NT2/D1 (cell line): ENCODE results near the gene KIAA1217.

Source experiments
- DNase-seq: peaks from one replicate; pipeline ENCODE4 v3.0.0-alpha.2; 2011; ENCODE audit warnings: low read depth, low spot score
- H3K27me3 ChIP-seq: 2 replicates; pipeline ENCODE4 v1.6.0; 2011; ENCODE audit warnings: mild to moderate bottlenecking; ENCODE audit not compliant: insufficient read length, insufficient read depth
- H3K36me3 ChIP-seq: 2 replicates; pipeline ENCODE4 v1.6.1; 2011; ENCODE audit warnings: mild to moderate bottlenecking, low read length, mixed read lengths; ENCODE audit not compliant: insufficient read depth, insufficient read length
- H3K4me1 ChIP-seq: 2 replicates; pipeline ENCODE4 v1.5.1; 2011; ENCODE audit not compliant: insufficient read depth, insufficient read length
- H3K4me3 ChIP-seq: 2 replicates; pipeline ENCODE4 v1.5.1; 2011; ENCODE audit warnings: low read depth; ENCODE audit not compliant: insufficient read length
- H3K9ac ChIP-seq: 2 replicates; pipeline ENCODE4 v1.6.0; 2011; ENCODE audit warnings: low read depth; ENCODE audit not compliant: insufficient read length
- H3K9me3 ChIP-seq: 2 replicates; pipeline ENCODE4 v1.5.1; 2011; ENCODE audit warnings: mild to moderate bottlenecking, low read length; ENCODE audit not compliant: insufficient read depth
- SUZ12 ChIP-seq: IDR thresholded peaks from 2 replicates; pipeline ENCODE4 v1.6.1; 2011; ENCODE audit not compliant: insufficient read length, insufficient read depth; ENCODE audit errors: extremely low read depth
- YY1 ChIP-seq: IDR thresholded peaks from 2 replicates; pipeline ENCODE4 v1.6.1; 2011; ENCODE audit not compliant: insufficient read length, insufficient read depth
- ZNF274 ChIP-seq: IDR thresholded peaks from 2 replicates; pipeline ENCODE4 v1.6.1; 2011; ENCODE audit warnings: mild to moderate bottlenecking, low read depth, low read length

The KIAA1217 gene

DNA sequence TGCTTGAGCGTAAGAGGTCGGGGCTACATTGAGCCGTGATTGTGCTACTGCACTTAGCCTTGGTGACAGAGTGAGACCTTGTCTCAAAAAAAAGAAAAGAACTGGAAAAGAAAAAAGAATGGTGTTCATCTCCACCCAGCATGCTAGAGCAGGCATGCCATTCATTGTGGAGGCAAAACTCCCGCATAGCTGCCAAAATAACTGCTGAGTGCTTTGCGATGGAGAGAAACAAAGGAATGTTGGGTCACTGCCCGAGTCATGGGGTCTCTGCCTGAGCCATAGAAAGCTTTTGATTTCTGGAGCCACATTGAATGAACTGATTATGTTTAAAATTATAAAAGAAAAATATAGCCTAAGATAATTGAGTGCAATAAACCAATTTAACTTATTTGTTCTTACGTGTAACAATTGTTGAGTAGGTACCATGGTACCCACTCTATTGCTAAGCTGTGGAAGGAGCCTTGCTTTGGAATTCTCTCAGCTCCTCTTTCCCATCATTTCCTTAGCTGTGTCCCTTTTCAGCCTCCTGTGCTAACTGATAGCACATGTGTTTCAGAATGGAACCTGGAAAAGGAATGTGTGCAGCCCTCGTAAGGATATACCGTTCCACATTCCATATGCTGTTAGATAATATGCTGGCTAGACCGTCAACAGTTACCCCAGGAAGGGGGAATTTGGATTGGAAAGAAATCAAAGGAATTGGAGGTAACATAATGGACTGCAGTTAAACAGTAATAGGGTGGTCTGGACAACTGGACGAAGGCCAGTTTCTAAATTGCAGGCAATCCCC, 99.0 kb downstream of the KIAA1217 start:
- Histone ChIP-seq H3K4me3 (no peak overlapping the region), H3K9ac (no peak overlapping the region), H3K4me1 (peaks cover 3% of the 10 kb centered on the region)

DNA sequence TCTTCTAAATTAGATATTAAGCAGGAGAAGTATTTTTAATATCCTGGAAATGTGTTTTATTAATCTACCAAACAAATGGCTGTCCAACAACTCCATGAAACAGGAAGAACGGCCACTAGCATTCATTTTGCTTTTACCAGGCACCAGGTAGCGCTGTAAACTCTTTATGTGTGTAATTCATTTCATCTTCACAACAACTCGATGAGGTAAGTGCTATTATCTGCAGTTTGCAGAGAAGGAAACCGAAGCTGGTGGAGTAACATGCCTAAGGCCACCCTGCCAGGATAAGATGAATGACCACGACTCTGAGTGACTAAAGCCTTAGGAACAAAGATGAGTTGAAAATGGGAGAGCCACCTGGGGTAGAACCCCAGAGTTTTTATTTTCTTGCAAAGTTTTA, 101.2 kb downstream of the KIAA1217 start:
- Histone ChIP-seq H3K9me3 (no peaks in the 10 kb centered on the region), H3K36me3 (peaks cover 22% of the 10 kb centered on the region), H3K4me1 (peaks cover 3% of the 10 kb centered on the region), H3K4me3 (no peak overlapping the region), H3K27me3 (no peaks in the 10 kb centered on the region), H3K9ac (no peak overlapping the region)
- DNase-seq, result no peak
- TF ChIP-seq SUZ12 (no peak), YY1 (no peak), ZNF274 (no peak)

More for the DNA sequence above, 99.0 kb downstream of the KIAA1217 start:
- Histone ChIP-seq H3K27me3 (no peaks in the 10 kb centered on the region), H3K36me3 (peaks cover 18% of the 10 kb centered on the region), H3K9me3 (no peaks in the 10 kb centered on the region)
- no peak for DNase-seq
- no peak for TF ChIP-seq YY1
- TF ChIP-seq ZNF274, result no peak
- TF ChIP-seq SUZ12, result no peak

GRCh38 chr10:24311888-24312287, 103.0 kb downstream of the KIAA1217 start:
- Histone ChIP-seq H3K27me3 (no peaks in the 10 kb centered on the region), H3K9me3 (no peaks in the 10 kb centered on the region), H3K4me1 (peaks cover 3% of the 10 kb centered on the region), H3K36me3 (peaks cover 34% of the 10 kb centered on the region), H3K9ac (no peak overlapping the region), H3K4me3 (no peak overlapping the region)
- no peak for TF ChIP-seq SUZ12
- no peak for TF ChIP-seq YY1
- no peak for TF ChIP-seq ZNF274
- DNase-seq, result no peak

GRCh38 chr10:24313283-24313682, 104.3 kb downstream of the KIAA1217 start:
- no peak overlapping the region for H3K4me3 ChIP-seq
- no peak overlapping the region for H3K9ac ChIP-seq
- TF ChIP-seq YY1 (no peak), ZNF274 (no peak), SUZ12 (no peak)
- no peak for DNase-seq
- peaks cover 3% of the 10 kb centered on the region for H3K4me1 ChIP-seq
- no peaks in the 10 kb centered on the region for H3K27me3 ChIP-seq
- peaks cover 36% of the 10 kb centered on the region for H3K36me3 ChIP-seq
- H3K9me3 ChIP-seq, result no peaks in the 10 kb centered on the region

- H3K36me3 ChIP-seq, result peaks cover 28% of the 10 kb centered on the region
- peaks cover 3% of the 10 kb centered on the region for H3K4me1 ChIP-seq
- no peak overlapping the region for H3K4me3 ChIP-seq
- no peaks in the 10 kb centered on the region for H3K9me3 ChIP-seq
- no peaks in the 10 kb centered on the region for H3K27me3 ChIP-seq
- DNase-seq, result no peak
- no peak overlapping the region for H3K9ac ChIP-seq
- no peak for TF ChIP-seq ZNF274
- no peak for TF ChIP-seq YY1
- TF ChIP-seq SUZ12, result no peak
Measured at GRCh38 chr10:24315211-24315610, 106.3 kb downstream of the KIAA1217 start.

- Histone ChIP-seq H3K36me3 (peaks cover 30% of the 10 kb centered on the region), H3K9me3 (no peaks in the 10 kb centered on the region), H3K4me1 (no peaks in the 10 kb centered on the region), H3K4me3 (no peak overlapping the region), H3K9ac (no peak overlapping the region), H3K27me3 (no peaks in the 10 kb centered on the region)
- no peak for TF ChIP-seq ZNF274
- TF ChIP-seq SUZ12, result no peak
- no peak for DNase-seq
Measured at GRCh38 chr10:24318517-24318916, 109.6 kb downstream of the KIAA1217 start.

DNA sequence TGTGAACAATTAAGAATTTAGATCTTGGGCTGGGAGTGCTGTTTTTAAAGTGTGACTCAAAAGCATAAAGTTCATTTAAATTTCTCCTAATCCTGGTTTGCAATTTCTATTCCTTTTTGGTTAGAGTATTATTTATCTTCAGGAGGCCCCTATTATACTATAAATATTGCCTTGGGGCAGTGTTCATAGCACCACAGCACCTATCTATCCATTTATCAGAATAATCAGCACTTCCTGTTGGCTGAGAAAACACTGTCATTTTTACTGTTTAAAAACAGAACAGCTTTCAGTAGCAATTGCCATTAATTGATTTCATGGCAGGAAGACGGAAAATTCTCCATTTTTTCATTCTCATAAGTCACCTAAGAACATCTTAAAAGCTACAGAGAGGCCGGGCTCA, 111.4 kb downstream of the KIAA1217 start:
- H3K4me1 ChIP-seq, result no peaks in the 10 kb centered on the region
- peaks cover 24% of the 10 kb centered on the region for H3K36me3 ChIP-seq
- H3K9ac ChIP-seq, result no peak overlapping the region
- DNase-seq, result no peak
- no peak overlapping the region for H3K4me3 ChIP-seq
- H3K9me3 ChIP-seq, result no peaks in the 10 kb centered on the region
- no peaks in the 10 kb centered on the region for H3K27me3 ChIP-seq
- TF ChIP-seq YY1 (no peak), SUZ12 (no peak), ZNF274 (no peak)
